Neural crest cell (in vitro differentiated cells): ENCODE measurements around the gene CCDC27. TPM values are rescaled to one million over a fixed set of nuclear protein-coding genes. Genes with fewer than 3 reads are reported as not detected.

Experiments used
- DNase-seq: peaks from one replicate; pipeline ENCODE4 v3.0.0; 2021; ENCODE audit warnings: low read depth, mixed read lengths, low spot score
- H3K27ac Mint-ChIP-seq: one replicate; pipeline ENCODE4 v1.8.0; 2021; ENCODE audit warnings: mild to moderate bottlenecking, mixed read lengths; ENCODE audit not compliant: unreplicated experiment
- H3K27me3 Mint-ChIP-seq: 2 replicates; pipeline ENCODE4 v1.8.0; 2021; ENCODE audit warnings: low read depth, mild to moderate bottlenecking, mixed read lengths
- H3K36me3 Mint-ChIP-seq: 2 replicates; pipeline ENCODE4 v1.8.0; 2021; ENCODE audit warnings: low read depth, mild to moderate bottlenecking, mixed read lengths
- H3K4me1 Mint-ChIP-seq: 2 replicates; pipeline ENCODE4 v1.8.0; 2021; ENCODE audit warnings: mixed read lengths
- H3K4me3 Mint-ChIP-seq: one replicate; pipeline ENCODE4 v1.8.0; 2021; ENCODE audit warnings: mild to moderate bottlenecking, mixed read lengths
- H3K9me3 Mint-ChIP-seq: 2 replicates; pipeline ENCODE4 v1.8.0; 2021; ENCODE audit warnings: mixed read lengths
- CTCF ChIP-seq: fragments of 200-600 bp; sonication (generic); conservative IDR thresholded peaks from 2 replicates; pipeline ENCODE4 v1.5.0; 2021; ENCODE audit warnings: antibody characterized with exemption, mild to moderate bottlenecking
- total RNA-seq: library from RNA; stranded (reverse); gene quantifications from 2 replicates; pipeline ENCODE4 v1.2.1, GENCODE V29; 2021

The CCDC27 gene
- total RNA-seq, 1 donor from 2014 or later: not detected

- DNase-seq: no peak
- no peaks in the 10 kb centered on the region for H3K27me3 Mint-ChIP-seq
- no peaks in the 10 kb centered on the region for H3K9me3 Mint-ChIP-seq
- no peaks in the 10 kb centered on the region for H3K4me1 Mint-ChIP-seq
- no peak for TF ChIP-seq CTCF
- H3K4me3 Mint-ChIP-seq: no peak overlapping the region
- H3K36me3 Mint-ChIP-seq: peaks cover 7% of the 10 kb centered on the region
- no peak overlapping the region for H3K27ac Mint-ChIP-seq
These were observed 35.1 kb downstream of the CCDC27 start for GRCh38 chr1:3787349-3787715.

- no peaks in the 10 kb centered on the region for H3K27me3 Mint-ChIP-seq
- no peak for TF ChIP-seq CTCF
- H3K9me3 Mint-ChIP-seq: no peaks in the 10 kb centered on the region
- H3K4me1 Mint-ChIP-seq: no peaks in the 10 kb centered on the region
- H3K36me3 Mint-ChIP-seq: peaks cover 7% of the 10 kb centered on the region
- H3K4me3 Mint-ChIP-seq: no peak overlapping the region
- DNase-seq: no peak
- H3K27ac Mint-ChIP-seq: peak overlapping the region; percentile 88
These were observed 35.7 kb downstream of the CCDC27 start for GRCh38 chr1:3787745-3788605.

GRCh38 chr1:3788756-3789420, 36.6 kb downstream of the CCDC27 start:
- Mint-ChIP-seq H3K4me1 (peaks cover 7% of the 10 kb centered on the region), H3K27me3 (no peaks in the 10 kb centered on the region), H3K27ac (peak overlapping the region; percentile 88), H3K4me3 (no peak overlapping the region), H3K9me3 (no peaks in the 10 kb centered on the region), H3K36me3 (peaks cover 6% of the 10 kb centered on the region)
- no peak for TF ChIP-seq CTCF
- DNase-seq: no peak

- Mint-ChIP-seq H3K27me3 (no peaks in the 10 kb centered on the region), H3K4me3 (no peak overlapping the region), H3K27ac (peak overlapping the region; percentile 27), H3K9me3 (no peaks in the 10 kb centered on the region), H3K36me3 (no peaks in the 10 kb centered on the region), H3K4me1 (peaks cover 10% of the 10 kb centered on the region)
- no peak for DNase-seq
- TF ChIP-seq CTCF: no peak
These were observed 37.4 kb downstream of the CCDC27 start for GRCh38 chr1:3789421-3790300.

GRCh38 chr1:3790500-3790923, 38.3 kb downstream of the CCDC27 start:
- Mint-ChIP-seq H3K9me3 (no peaks in the 10 kb centered on the region), H3K4me1 (peaks cover 19% of the 10 kb centered on the region), H3K27me3 (no peaks in the 10 kb centered on the region), H3K4me3 (peak overlapping the region; percentile 19), H3K27ac (no peak overlapping the region), H3K36me3 (no peaks in the 10 kb centered on the region)
- no peak for DNase-seq
- TF ChIP-seq CTCF: no peak
